Lower leg skin (tissue), 4 donors: ENCODE measurements around the gene AMOTL1. TPM values are rescaled to one million over a fixed set of nuclear protein-coding genes. Genes with fewer than 3 reads are reported as not detected.

Experiments used
- DNase-seq, 2 donors: peaks; one replicate each; pipeline ENCODE4 v3.0.0-alpha.2; 2019; ENCODE audit warnings: low spot score in 2 of 2
- H3K4me3 ChIP-seq: fragments of 200-600 bp; sonication (generic); 2 replicates; pipeline ENCODE4 v1.5.1; 2017; ENCODE audit warnings: mild to moderate bottlenecking, low read depth; ENCODE audit not compliant: poor library complexity, severe bottlenecking
- POLR2A ChIP-seq, 2 donors: fragments of 450-650 bp; IDR thresholded peaks; one replicate each; pipeline ENCODE4 v1.6.1; 2016 to 2017; ENCODE audit warnings: antibody characterized with exemption in 2 of 2, mild to moderate bottlenecking in 1 of 2, moderate library complexity in 1 of 2
- WGBS, 2 donors: methylation state at CpG; one replicate each; pipeline ENCODE4 v1.1.5; 2018; 5-methylcytosine and 5-hydroxymethylcytosine counted together
- intact Hi-C: fragments of 100-400 bp; cut with DNase I; formaldehyde crosslinking; loops from one replicate; pipeline ENCODE4 v1.15.0; 2023; ENCODE audit warnings: low total_unique reads
- total RNA-seq, 4 donors: library from RNA; depleted of rRNA; stranded (reverse); fragments of >200 nt; gene quantifications; one replicate each; pipeline ENCODE4 v1.1.0, GENCODE V29; 2016
- TF ChIP-seq, protein P1 (sequence below), 3 donors: fragments of 450-650 bp; IDR thresholded peaks; one replicate each; pipeline ENCODE4 v1.5.1; 2016; ENCODE audit warnings: antibody characterized with exemption in 3 of 3, mild to moderate bottlenecking in 3 of 3, moderate library complexity in 2 of 3

AMOTL1 gene
- total RNA-seq, 4 donors from 2014 or later = 45.3 to 72.0 (median 64.8) TPM

DNA sequence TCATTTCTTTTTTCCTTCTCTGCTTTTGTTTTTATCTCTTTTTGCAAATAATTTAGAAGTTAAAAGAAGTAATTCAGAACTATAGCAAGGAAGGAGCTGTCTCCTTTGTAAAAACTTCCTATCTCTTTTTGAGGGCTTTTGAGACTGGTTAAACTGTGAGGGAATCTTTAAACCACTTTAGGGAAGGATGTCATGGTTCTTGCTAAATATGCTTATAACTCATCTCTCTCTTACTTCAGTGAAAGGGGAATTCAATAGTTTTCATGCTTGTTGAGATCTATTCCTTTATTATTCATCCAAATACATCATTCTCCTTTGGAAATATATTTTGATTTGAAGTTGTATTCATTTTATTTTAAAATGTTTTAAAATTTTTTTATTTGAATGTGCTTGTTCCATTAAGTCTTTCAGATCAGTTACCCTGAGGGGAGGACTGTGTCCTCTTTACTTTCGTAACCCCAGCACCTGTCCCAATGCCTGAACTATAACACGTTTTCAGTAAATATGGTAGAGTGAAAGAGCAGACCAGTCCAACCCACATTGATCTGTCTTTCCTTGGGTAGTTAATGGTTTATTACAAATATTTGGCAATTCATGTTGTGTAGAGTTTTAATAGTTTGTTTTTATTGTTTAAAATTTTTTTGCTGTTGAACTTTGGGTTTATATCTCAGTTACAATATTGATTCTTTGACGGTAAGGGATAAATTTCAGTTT is 27.5 kb downstream of the AMOTL1 start:
- DNase-seq = no peak
- 91 to 95% methylated on average over 3 of the region's 3 CpGs for WGBS, 2 donors
- intact Hi-C loops = no loop called here
- no peak for TF ChIP-seq POLR2A (IDR thresholded peaks at IDR 0.05)
- TF ChIP-seq, protein P1, sequence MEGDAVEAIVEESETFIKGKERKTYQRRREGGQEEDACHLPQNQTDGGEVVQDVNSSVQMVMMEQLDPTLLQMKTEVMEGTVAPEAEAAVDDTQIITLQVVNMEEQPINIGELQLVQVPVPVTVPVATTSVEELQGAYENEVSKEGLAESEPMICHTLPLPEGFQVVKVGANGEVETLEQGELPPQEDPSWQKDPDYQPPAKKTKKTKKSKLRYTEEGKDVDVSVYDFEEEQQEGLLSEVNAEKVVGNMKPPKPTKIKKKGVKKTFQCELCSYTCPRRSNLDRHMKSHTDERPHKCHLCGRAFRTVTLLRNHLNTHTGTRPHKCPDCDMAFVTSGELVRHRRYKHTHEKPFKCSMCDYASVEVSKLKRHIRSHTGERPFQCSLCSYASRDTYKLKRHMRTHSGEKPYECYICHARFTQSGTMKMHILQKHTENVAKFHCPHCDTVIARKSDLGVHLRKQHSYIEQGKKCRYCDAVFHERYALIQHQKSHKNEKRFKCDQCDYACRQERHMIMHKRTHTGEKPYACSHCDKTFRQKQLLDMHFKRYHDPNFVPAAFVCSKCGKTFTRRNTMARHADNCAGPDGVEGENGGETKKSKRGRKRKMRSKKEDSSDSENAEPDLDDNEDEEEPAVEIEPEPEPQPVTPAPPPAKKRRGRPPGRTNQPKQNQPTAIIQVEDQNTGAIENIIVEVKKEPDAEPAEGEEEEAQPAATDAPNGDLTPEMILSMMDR (IDR thresholded peaks at IDR 0.05) = no peak
- H3K4me3 ChIP-seq = no peak overlapping the region

DNA sequence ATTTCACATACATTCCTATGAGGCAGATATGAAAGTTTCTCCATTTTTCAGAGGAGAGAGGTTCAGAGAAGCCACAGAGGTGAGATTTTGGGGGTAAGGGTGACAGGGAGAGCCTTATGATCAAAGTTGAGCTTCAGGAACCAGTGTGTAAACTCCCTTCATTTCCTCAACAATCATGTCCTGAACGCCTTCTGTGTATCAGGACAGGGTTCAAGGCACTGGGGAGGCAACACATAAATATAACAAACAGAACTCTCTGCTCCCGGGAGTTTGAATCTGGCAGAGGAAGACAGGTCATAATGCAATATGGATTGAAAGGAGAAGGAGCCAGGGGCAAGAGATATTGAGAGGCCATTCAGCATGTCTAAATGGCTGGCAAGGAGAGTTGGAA is 28.0 kb downstream of the AMOTL1 start:
- TF ChIP-seq, protein P1 (IDR thresholded peaks at IDR 0.05) = no peak
- no peak for TF ChIP-seq POLR2A (IDR thresholded peaks at IDR 0.05)
- DNase-seq = no peak
- no peak overlapping the region for H3K4me3 ChIP-seq
- 89 to 91% methylated on average over 2 of the region's 2 CpGs for WGBS, 2 donors
- intact Hi-C loops = no loop called here

DNA sequence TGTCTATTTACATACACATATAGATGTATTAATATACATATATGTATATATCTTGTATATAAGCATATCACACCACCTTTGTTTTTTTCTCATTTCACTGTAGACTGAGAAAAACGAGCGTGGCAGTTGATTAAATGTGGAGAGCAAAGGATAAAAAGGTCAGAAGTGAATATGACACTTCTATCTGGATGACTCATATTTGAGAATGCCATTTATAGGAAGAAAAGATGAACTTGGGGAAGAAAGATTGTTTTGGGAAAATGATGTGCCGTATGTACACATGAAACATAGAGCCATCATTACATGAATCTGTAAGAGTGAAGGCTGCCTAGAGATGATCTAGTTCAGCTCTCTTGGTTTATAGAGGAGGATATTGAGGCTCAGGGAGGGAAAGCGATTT is 28.7 kb downstream of the AMOTL1 start:
- no peak for TF ChIP-seq POLR2A (IDR thresholded peaks at IDR 0.05)
- TF ChIP-seq, protein P1 (IDR thresholded peaks at IDR 0.05) = no peak
- no peak for DNase-seq
- 79 to 82% methylated on average over 4 of the region's 4 CpGs for WGBS, 2 donors
- intact Hi-C loops = no loop called here
- no peak overlapping the region for H3K4me3 ChIP-seq

DNA sequence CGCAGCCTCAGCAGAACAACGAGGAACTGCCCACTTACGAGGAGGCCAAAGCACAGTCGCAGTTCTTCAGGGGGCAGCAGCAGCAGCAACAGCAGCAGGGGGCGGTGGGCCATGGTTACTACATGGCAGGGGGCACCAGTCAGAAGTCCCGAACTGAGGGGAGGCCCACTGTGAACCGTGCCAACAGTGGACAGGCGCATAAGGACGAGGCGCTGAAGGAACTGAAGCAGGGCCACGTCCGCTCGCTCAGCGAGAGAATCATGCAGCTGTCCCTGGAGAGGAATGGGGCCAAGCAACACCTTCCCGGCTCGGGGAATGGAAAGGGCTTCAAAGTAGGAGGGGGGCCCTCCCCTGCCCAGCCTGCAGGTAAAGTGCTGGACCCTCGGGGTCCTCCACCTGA is 31.6 kb downstream of the AMOTL1 start:
- intact Hi-C loops = no loop called here
- no peak for DNase-seq
- H3K4me3 ChIP-seq = no peak overlapping the region
- WGBS, 2 donors = 86 to 89% methylated on average over 16 to 17 of the region's 17 CpGs
- TF ChIP-seq POLR2A (IDR thresholded peaks at IDR 0.05) = no peak
- TF ChIP-seq, protein P1 (IDR thresholded peaks at IDR 0.05) = no peak

DNA sequence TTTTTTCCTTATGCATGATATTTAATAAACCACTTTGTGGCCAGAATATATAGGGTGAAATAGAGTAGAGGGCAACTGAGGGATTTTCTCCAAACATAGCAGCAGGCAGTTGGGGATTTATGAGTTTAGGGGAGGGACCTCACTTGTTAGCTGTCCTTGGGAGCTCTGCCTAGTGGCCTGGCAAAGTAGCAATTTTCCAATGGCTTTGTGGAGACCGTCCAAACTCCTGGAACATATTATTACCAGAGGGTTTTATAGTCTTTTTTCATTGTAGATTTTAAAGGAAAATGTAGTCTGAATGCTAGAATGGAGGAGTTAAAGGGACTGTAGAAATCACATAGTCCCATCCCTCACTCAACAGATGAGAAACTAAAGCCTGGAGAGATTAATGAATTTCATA is 32.3 kb downstream of the AMOTL1 start:
- intact Hi-C loops = no loop called here
- 12 to 23% methylated on average over 1 of the region's 1 CpG for WGBS, 2 donors
- no peak overlapping the region for H3K4me3 ChIP-seq
- peak; percentile 53 to 88 for DNase-seq
- TF ChIP-seq, protein P1 (IDR thresholded peaks at IDR 0.05) = no peak
- no peak for TF ChIP-seq POLR2A (IDR thresholded peaks at IDR 0.05)
